Type B pancreatic cell (in vitro differentiated cells): ENCODE results near the gene PSMA3. TPM values are rescaled to one million over a fixed set of nuclear protein-coding genes. Genes with fewer than 3 reads are reported as not detected.

Experiments used
- DNase-seq: peaks from one replicate; pipeline ENCODE4 v3.0.0; 2021; ENCODE audit warnings: mixed read lengths; ENCODE audit not compliant: unreplicated experiment; ENCODE audit errors: extremely low spot score
- H3K27ac Mint-ChIP-seq: 2 replicates; pipeline ENCODE4 v1.8.0; 2021; ENCODE audit warnings: mild to moderate bottlenecking, mixed read lengths
- H3K27me3 Mint-ChIP-seq: 2 replicates; pipeline ENCODE4 v1.8.0; 2021; ENCODE audit warnings: mixed read lengths
- H3K36me3 Mint-ChIP-seq: 2 replicates; pipeline ENCODE4 v1.8.0; 2021; ENCODE audit warnings: mixed read lengths
- H3K4me1 Mint-ChIP-seq: one replicate; pipeline ENCODE4 v1.8.0; 2021; ENCODE audit warnings: mixed read lengths; ENCODE audit not compliant: unreplicated experiment
- H3K4me3 Mint-ChIP-seq: 2 replicates; pipeline ENCODE4 v1.8.0; 2021; ENCODE audit warnings: mild to moderate bottlenecking, mixed read lengths
- H3K9me3 Mint-ChIP-seq: 2 replicates; pipeline ENCODE4 v1.8.0; 2021; ENCODE audit warnings: mixed read lengths
- total RNA-seq: library from RNA; stranded (reverse); gene quantifications from 2 replicates; pipeline ENCODE4 v1.2.1, GENCODE V29; 2021; ENCODE audit warnings: low replicate concordance
- TF ChIP-seq, protein P1 (sequence below): fragments of 200-600 bp; sonication (generic); conservative IDR thresholded peaks from 2 replicates; pipeline ENCODE4 v1.5.0; 2021; ENCODE audit warnings: antibody characterized with exemption, mild to moderate bottlenecking

The PSMA3 gene
- total RNA-seq, 1 donor from 2014 or later = 170 TPM

DNA sequence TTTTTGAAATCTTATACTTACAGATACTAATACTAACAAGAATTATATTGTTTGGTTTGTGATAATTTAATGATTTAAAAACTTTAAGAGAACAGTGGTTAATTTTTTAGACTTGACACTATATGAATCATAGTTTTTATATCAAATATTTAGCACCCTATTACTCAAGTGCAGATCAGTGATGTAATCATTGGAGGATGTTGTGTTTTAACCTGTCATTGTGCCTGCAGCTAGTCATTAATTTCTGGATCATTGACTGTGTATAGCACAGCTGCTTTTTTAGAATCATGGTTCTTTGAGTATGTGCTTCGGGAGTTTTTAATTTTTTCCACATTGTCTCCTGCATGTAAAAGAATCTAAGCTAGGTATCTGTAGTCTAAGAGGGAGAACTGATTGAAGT, 71.0 kb downstream of the PSMA3 start:
- peaks cover 15% of the 10 kb centered on the region for H3K36me3 Mint-ChIP-seq

More for the DNA sequence above, 71.0 kb downstream of the PSMA3 start:
- Mint-ChIP-seq H3K27ac (no peak overlapping the region), H3K4me1 (no peaks in the 10 kb centered on the region), H3K27me3 (no peaks in the 10 kb centered on the region), H3K9me3 (no peaks in the 10 kb centered on the region), H3K4me3 (no peak overlapping the region)
- TF ChIP-seq, protein P1, sequence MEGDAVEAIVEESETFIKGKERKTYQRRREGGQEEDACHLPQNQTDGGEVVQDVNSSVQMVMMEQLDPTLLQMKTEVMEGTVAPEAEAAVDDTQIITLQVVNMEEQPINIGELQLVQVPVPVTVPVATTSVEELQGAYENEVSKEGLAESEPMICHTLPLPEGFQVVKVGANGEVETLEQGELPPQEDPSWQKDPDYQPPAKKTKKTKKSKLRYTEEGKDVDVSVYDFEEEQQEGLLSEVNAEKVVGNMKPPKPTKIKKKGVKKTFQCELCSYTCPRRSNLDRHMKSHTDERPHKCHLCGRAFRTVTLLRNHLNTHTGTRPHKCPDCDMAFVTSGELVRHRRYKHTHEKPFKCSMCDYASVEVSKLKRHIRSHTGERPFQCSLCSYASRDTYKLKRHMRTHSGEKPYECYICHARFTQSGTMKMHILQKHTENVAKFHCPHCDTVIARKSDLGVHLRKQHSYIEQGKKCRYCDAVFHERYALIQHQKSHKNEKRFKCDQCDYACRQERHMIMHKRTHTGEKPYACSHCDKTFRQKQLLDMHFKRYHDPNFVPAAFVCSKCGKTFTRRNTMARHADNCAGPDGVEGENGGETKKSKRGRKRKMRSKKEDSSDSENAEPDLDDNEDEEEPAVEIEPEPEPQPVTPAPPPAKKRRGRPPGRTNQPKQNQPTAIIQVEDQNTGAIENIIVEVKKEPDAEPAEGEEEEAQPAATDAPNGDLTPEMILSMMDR = no peak
- no peak for DNase-seq

Other genes starting within 250 kb of the PSMA3 start
- gene ARMH4, start 92.6 kb upstream of the PSMA3 start, total RNA-seq = 7.5 and 22.0 TPM in 2 replicates
- gene ACTR10, start 44.7 kb upstream of the PSMA3 start, total RNA-seq = 61.7 and 67.3 TPM in 2 replicates
- gene ARID4A, start 53.7 kb downstream of the PSMA3 start, total RNA-seq = 21.9 and 24.9 TPM in 2 replicates
- gene TOMM20L, start 151.1 kb downstream of the PSMA3 start, total RNA-seq = not detected in 2 replicates
- 46.0 and 46.8 TPM in 2 replicates for gene TIMM9, start 182.7 kb downstream of the PSMA3 start, total RNA-seq
- 15.6 and 24.1 TPM in 2 replicates for gene KIAA0586, start 182.9 kb downstream of the PSMA3 start, total RNA-seq